ENCODE results near the gene PFDN2.

PFDN2 gene

GRCh38 chr1:161054232-161054631, 63.6 kb downstream of the PFDN2 start:
- no peak for DNase-seq (ENCODE audit: low read depth, low spot score)

GRCh38 chr1:161052899-161053298, 64.9 kb downstream of the PFDN2 start:
- DNase-seq (ENCODE audit: low read depth, low spot score) = no peak

- no peak for DNase-seq (ENCODE audit: low read depth, low spot score)
These were observed 66.6 kb downstream of the PFDN2 start for GRCh38 chr1:161051219-161051618.

Measured in activated CD4-positive, CD25-positive, alpha-beta regulatory T cell treated with anti-CD3 and anti-CD28 coated beads, Interleukin-2, amount 50 U/mL, for 16 hours (primary cell).